ENCODE measurements around the gene ABCC5. TPM values are rescaled to one million over a fixed set of nuclear protein-coding genes. Genes with fewer than 3 reads are reported as not detected.
A peak's percentile ranks its signal among the peaks of the same experiment; 100 is the strongest.

The ABCC5 gene
- total RNA-seq, 1 experiment from 2014 or later: 37.6 TPM

DNA sequence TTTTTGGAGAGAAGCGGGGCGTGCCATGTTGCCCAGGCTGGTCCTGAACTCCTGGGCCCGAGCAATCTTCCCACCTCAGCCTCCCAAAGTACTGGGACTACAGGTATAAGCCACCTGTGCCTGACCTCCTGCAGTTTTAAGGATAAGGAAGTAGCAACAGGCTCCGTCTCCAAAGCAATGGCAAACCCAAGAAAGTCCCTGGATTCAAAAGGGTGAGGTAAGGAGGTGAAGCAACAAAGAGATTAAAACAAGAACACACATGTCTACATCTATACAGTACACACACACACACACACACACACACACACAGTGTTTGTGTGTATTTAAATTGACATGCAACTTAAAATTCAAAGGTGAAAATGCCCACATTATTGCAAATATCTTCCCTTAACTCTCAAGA is 58.9 kb downstream of the ABCC5 start:
- Histone ChIP-seq H2BK5ac (ENCODE audit: insufficient read length, low read length) (no peak overlapping the region), H2AK5ac (ENCODE audit: insufficient read length, low read length) (no peak overlapping the region), H3K79me1 (ENCODE audit: insufficient read depth, low read depth, low read length, poor library complexity, severe bottlenecking) (no peaks in the 10 kb centered on the region), H2BK15ac (ENCODE audit: low read depth, low read length) (no peak overlapping the region), H3K4me2 (ENCODE audit: insufficient read depth, insufficient read length, low read length) (no peak overlapping the region), H4K91ac (ENCODE audit: insufficient read length, low read depth, low read length) (no peak overlapping the region), H2BK120ac (ENCODE audit: low read depth, low read length, poor library complexity, severe bottlenecking) (no peak overlapping the region), H4K20me1 (ENCODE audit: control insufficient read depth, insufficient read depth, insufficient read length) (no peaks in the 10 kb centered on the region), H2BK12ac (ENCODE audit: insufficient read length, low read depth, low read length) (no peak overlapping the region), H3K9ac (ENCODE audit: extremely low read depth, insufficient read length, low read length) (no peak overlapping the region), H2BK20ac (ENCODE audit: low read depth, low read length, poor library complexity, severe bottlenecking) (no peak overlapping the region), H3K23ac (ENCODE audit: insufficient read length, low read depth, low read length) (no peak overlapping the region), H2AFZ (ENCODE audit: low read length) (no peak overlapping the region), H4K5ac (ENCODE audit: insufficient read length, low read depth, low read length) (no peak overlapping the region), H3K9me3 (ENCODE audit: control insufficient read depth, low read depth, low read length) (no peaks in the 10 kb centered on the region), H3K4ac (ENCODE audit: low read depth, low read length) (no peak overlapping the region), H3T11ph (ENCODE audit: low read length) (no peak overlapping the region), H3K23me2 (ENCODE audit: insufficient read length, low read depth, low read length, poor library complexity, severe bottlenecking) (no peaks in the 10 kb centered on the region), H3K56ac (ENCODE audit: insufficient read length, low read depth, low read length) (no peak overlapping the region), H3K79me2 (ENCODE audit: insufficient read depth, low read length) (no peaks in the 10 kb centered on the region), H3K27me3 (ENCODE audit: insufficient read depth, low read length) (no peaks in the 10 kb centered on the region), H4K8ac (replicated peaks; ENCODE audit: insufficient read length, low read depth, low read length) (no peak overlapping the region), H3K14ac (ENCODE audit: insufficient read depth, low read length) (no peak overlapping the region), H3K18ac (ENCODE audit: insufficient read length, low read depth, low read length) (no peak overlapping the region), H3K27ac (ENCODE audit: insufficient read length, low read depth, low read length) (no peak overlapping the region), H3K4me1 (ENCODE audit: insufficient read depth, low read length) (no peaks in the 10 kb centered on the region)
- WGBS (ENCODE audit: extremely low coverage, insufficient read length, low lambda C conversion rate): no CpG with 5 or more reads among the region's 4 CpGs
- no peaks in the 10 kb centered on the region; a peak in 1 of 5 replicates for H3K9me3 Mint-ChIP-seq
- H3K4me1 Mint-ChIP-seq: peaks cover 12 to 16% of the 10 kb centered on the region in 2 experiments
- H3K4me3 Mint-ChIP-seq: no peak overlapping the region
- no peaks in the 10 kb centered on the region; the same call in 1 of the 2 replicates for H3K27me3 Mint-ChIP-seq (ENCODE audit: low read depth)
- no peak for DNase-seq
- TF ChIP-seq, protein P1, sequence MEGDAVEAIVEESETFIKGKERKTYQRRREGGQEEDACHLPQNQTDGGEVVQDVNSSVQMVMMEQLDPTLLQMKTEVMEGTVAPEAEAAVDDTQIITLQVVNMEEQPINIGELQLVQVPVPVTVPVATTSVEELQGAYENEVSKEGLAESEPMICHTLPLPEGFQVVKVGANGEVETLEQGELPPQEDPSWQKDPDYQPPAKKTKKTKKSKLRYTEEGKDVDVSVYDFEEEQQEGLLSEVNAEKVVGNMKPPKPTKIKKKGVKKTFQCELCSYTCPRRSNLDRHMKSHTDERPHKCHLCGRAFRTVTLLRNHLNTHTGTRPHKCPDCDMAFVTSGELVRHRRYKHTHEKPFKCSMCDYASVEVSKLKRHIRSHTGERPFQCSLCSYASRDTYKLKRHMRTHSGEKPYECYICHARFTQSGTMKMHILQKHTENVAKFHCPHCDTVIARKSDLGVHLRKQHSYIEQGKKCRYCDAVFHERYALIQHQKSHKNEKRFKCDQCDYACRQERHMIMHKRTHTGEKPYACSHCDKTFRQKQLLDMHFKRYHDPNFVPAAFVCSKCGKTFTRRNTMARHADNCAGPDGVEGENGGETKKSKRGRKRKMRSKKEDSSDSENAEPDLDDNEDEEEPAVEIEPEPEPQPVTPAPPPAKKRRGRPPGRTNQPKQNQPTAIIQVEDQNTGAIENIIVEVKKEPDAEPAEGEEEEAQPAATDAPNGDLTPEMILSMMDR (conservative IDR thresholded peaks at IDR 0.05): no peak
- peak overlapping the region in 2 of 3 experiments; percentile 85 to 93; a peak in 4 of 7 replicates for H3K27ac Mint-ChIP-seq
- peaks cover 9 to 30% (median 22%) of the 10 kb centered on the region in 3 experiments for H3K36me3 Mint-ChIP-seq (ENCODE audit: insufficient read depth in 1 of 3, low read depth in 3 of 3)
